Activated CD8-positive, alpha-beta memory T cell treated with anti-CD3 and anti-CD28 coated beads, Interleukin-2, amount 50 U/mL, for 24 hours (primary cell): ENCODE data around the gene TGFB1I1.

Experiments
- DNase-seq: peaks from one replicate; pipeline ENCODE4 v3.0.0-alpha.2; 2020; ENCODE audit errors: extremely low read depth

Gene TGFB1I1

GRCh38 chr16:31452631-31453106, 19.3 kb upstream of the TGFB1I1 start:
- no peak for DNase-seq

DNA sequence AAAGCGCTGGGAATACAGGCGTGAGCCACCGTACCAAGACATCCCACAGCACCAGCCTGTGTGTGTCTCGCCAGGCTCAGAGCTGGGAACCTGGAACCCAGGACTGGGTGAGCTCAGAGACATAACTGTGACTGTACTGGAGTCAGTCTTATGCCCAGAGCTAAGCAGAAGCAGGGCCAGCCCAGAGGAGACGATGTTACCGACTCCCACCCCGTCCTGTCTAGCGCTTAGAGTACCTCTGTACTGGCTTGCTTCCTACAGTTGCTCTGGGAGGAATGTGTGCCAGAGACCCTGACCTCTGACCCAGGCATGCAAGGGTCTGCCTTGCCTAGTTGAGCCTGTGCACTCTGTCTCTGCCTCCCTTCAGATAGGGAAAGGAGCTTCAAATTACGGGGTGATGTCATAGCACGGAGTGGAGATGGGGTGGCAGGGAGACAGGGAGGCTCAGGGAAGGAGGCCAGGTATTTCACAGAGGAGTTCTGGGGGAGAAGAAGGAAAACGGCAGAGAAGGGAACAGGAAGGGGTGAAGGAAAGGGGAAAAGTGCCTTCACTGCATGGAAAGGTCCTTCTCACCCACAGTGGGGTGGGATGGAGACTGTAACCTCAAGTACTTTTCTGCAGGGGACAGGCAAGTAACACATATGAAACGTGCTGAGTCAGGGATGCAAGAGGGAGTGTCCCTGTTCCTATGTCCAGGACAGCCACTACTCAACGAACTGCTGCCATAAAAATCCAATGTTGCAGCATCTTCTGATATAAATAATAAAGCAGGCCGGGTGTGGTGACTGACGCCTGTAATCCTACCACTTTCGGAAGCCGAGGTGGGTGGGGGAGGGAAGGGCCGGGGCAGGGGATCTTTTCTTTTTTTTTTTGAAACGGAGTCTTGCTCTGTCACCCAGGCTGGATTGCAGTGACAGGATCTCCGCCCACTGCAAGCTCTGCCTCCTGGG, 18.4 kb upstream of the TGFB1I1 start:
- no peak for DNase-seq

- no peak for DNase-seq
These were observed 16.2 kb upstream of the TGFB1I1 start for GRCh38 chr16:31455601-31456314.

- DNase-seq: no peak
These were observed 15.0 kb upstream of the TGFB1I1 start for GRCh38 chr16:31456988-31457360.

DNA sequence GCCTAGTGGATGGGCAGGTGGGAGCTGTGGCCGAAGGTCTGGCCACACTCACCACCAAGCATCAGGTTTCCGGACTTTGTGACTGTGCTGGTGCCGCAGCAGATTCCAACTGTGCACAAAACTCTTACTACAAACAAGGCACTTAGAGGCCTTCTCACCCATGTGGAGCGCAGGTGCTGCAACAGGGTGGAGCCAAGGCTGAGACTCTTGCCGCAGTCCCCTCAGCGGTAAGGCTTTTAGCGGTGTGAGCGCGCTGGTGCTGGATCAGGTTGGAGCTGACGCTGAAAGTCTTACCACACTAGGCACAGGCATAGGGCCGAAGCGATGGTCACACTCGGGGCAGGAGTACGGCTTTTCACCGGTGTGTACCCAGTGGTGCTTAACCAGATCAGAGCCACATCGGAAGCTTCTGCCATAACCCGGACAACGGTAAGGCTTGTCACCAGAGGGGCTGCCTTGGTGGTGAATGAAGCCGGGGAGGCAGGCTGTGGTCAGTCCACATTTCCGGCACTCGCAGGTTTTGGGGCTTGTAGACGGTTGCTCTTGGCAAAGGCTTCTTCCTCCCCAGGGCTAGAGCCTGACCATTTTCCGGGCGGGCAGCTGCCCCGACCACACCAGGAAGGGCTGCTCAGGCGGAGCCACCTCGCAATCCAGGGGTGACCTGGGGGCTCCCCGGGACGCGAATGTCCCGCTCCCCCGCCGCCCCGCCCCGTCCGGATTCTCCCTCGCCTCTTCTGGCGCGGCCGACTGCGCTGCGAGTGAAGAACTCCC, 13.7 kb upstream of the TGFB1I1 start:
- DNase-seq: no peak

DNA sequence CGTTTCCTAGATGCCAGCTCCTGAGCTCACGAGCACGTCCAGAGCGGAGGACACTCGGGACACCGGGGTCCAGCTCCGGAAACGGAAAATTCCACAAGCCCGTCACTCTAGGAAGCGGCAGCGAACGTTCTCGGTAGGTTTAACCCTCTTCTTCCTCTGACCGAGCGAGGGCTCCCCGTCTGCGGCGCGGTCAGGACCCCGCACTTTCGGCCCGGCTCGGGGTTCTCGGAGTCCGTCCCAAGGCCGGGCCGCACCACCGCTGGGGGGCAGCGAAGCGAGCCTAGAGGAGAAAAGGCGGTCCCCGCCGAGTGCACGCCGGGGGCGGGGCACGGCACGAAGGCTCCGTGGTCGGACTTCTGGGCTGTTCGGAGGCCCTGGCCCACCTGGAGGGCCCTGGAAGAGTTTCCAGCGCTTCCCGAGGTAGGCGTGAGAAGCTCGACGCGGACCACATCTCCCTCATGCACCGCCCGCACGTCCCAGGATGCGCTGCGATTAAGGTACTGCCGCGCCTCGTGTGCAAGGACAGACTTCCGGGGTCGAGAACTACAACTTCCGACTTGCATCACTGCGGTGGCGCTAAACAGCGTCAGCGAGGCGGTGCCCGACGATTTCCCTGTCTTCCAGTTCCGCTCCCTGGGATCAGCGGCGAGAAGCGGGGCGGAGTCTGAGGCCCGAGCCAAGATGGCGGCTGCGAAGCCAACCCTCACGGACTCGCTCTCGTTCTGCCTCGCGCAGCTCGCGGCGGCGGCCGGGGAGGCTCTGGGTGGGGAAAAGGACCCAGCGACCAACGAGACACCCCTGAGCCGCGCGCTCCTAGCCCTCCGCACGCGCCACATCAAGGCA, 12.9 kb upstream of the TGFB1I1 start, which contains the start of gene ARMC5:
ARMC5 (plus strand) TSS at position 658 of the 843 bp plus-strand sequence; CDS start at position 682, 24 bp downstream.
- peak; percentile 93 for DNase-seq

DNA sequence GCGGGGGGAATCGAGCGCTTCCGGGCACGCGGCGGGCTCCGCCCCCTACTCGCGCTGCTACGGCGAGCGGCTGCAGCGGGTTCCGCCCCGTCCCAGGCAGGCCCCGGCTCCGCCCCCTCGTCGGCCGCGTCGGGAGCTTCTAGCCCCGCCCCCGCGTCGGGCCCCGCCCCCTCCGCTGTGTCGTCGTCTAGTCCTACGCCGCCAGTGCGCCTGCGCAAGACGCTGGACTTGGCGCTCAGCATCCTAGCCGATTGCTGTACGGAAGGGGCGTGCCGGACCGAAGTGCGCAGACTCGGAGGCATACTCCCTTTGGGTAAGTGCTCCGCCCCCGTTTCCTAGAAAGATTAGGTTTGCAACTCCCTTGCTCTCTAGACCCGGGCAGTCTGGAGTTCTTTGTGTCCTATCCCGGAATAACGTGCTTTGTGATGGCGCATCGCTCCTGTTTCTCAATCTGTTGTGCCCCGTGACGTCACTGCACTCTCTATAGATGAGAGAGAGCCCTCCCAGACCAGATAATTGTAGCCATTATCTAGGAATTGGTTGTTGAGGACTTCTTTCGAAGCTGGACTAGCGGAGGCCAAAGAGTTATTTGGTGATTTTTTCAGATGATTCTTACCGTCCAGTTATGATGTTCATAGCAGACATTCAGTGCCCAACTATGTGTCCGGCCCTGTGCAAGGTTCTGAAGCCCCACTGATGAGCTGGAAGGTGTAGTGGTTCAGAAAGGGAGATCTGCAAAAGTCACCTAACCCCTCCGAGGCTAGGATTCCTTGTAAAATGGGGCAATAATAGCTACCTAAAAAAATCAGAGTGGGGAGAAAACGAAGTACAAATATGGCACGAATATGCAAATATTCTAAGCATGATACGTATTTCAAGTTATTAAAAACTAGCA, 12.0 kb upstream of the TGFB1I1 start:
- DNase-seq: peak; percentile 100

DNA sequence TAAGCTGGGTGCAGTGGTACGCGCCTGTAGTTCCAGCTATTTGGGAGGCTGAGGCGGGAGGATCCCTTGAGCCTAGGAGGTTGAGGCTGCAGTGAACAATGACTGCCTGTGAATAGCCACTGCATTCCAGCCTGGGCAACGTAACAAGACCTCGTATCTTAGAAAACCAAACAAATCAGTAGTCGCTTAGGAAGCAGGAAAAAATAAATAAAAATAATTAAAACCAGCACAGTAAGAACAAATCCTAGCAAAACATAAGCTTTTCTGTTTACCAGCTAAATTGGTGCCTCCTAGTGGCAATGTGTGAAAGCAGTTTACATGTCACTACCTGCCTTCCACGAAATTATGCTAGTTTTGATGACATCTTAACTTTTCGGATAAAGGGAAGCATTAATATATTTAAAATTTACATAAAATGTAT, 11.4 kb upstream of the TGFB1I1 start:
- DNase-seq: no peak

- DNase-seq: no peak
These were observed 10.6 kb upstream of the TGFB1I1 start for GRCh38 chr16:31461201-31461920.

DNA sequence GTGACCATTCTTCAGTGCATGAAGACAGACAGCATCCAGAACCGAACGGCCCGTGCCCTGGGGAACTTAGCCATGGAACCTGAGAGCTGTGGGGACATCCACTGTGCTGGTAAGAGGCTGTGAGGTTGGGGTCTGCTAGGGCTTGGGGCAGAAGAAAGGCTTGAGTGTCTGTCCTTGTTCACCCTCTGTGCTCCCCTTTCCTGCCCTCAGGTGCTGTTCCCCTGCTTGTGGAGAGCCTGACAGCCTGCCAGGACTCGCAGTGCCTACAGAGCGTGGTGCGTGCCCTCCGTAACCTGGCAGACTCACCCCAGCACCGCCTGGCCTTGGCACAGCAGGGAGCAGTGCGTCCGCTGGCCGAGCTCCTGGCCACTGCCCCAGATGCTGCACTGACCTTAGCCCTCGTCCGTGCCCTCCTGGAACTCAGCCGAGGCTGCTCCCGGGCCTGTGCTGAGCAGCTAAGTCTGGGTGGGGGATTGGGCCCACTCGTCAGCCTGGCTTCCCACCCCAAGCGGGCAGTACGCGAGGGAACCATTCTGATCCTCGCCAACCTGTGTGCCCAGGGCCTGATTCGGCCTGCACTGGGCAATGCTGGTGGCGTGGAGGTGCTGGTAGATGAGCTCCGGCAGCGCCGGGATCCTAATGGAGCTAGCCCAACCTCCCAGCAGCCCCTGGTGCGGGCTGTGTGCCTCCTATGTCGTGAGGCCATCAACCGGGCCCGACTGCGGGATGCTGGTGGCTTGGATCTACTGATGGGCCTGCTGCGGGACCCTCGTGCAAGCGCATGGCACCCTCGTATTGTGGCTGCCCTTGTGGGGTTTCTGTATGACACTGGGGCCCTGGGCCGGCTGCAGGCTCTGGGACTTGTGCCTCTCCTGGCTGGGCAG, 9.8 kb upstream of the TGFB1I1 start:
- DNase-seq: no peak

DNA sequence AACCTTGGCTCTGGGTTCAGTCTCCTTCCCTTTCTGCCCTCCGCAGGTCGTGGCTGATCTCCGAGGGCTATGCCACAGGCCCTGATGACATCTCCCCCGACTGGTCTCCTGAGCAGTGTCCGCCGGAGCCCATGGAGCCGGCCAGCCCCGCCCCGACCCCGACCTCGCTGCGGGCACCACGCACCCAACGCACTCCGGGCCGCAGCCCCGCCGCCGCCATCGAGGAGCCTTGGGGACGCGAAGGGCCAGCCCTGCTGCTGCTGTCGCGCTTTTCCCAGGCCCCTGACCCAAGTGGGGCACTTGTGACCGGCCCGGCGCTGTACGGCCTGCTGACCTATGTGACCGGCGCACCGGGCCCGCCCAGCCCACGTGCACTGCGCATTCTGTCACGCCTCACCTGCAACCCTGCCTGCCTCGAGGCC, 7.6 kb upstream of the TGFB1I1 start:
- DNase-seq: no peak

DNA sequence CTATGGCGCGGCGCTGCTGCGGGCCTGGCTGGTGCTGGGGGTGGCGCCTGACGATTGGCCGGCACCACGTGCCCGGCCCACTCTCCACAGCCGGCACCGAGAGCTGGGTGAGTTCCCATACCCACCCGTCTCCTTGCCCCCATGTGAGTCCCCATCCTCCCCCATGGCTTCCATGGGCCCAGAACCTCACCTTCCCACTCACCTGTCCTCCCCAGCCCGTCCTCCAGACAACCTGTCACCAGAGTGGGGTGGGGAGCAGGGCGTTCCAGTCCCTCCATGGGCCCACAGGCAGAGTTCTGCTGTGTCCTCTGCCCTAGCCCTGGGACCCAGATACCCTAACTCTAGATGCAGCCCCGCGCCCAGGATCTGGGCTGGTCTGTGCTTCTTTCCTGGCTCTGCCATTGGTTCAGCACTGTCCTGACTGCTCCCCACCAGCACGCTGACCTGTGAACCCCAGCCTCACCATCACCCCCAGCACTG, 7.1 kb upstream of the TGFB1I1 start:
- no peak for DNase-seq

DNA sequence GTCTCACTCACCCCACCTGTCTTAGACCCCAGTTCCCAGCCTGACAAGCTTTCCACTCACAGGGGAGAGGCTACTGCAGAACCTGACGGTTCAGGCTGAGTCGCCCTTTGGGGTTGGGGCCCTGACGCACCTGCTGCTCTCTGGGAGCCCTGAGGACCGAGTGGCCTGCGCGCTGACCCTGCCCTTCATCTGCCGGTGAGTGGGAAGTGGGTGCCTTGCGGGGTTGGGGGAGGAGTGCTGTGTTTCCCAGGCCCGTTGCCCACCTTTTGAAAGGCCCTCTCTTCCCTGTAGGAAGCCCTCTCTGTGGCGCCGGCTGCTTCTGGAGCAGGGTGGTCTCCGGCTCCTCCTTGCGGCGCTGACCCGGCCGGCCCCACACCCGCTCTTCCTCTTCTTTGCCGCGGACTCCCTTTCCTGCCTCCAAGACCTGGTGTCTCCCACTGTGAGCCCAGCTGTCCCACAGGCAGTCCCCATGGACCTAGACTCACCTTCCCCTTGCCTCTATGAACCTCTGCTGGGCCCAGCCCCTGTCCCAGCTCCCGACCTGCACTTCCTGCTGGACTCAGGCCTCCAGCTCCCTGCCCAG, 6.1 kb upstream of the TGFB1I1 start:
- no peak for DNase-seq

GRCh38 chr16:31466381-31466841, 5.5 kb upstream of the TGFB1I1 start:
- DNase-seq: no peak

- DNase-seq: no peak
These were observed 4.7 kb upstream of the TGFB1I1 start for GRCh38 chr16:31467151-31467773.

- no peak for DNase-seq
These were observed 4.1 kb upstream of the TGFB1I1 start for GRCh38 chr16:31467858-31468257.

DNA sequence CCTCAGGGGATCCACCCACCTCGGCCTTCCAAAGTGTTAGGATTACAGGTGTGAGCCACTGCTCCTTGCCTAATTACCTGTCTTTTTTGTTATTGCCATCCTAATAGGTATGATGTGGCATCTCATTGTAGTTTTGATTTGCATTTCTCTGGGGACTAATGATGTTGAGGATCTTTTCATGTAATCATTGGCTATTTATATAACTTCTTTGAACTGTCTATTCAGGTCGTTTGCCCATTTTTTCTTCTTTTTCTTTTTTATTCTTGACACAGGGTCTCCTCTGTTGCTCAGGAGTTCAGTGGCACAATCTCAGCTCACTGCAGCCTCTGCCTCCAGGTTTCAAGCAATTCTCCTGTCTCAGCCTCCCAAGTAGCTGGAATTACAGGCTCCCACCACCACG, 1.3 kb upstream of the TGFB1I1 start:
- DNase-seq: no peak
